ENCODE measurements around the gene GPC5. TPM values are rescaled to one million over a fixed set of nuclear protein-coding genes. Genes with fewer than 3 reads are reported as not detected.
A peak's percentile ranks its signal among the peaks of the same experiment; 100 is the strongest.

The GPC5 gene
- total and polyA plus RNA-seq, 3 experiments from 2014 or later = 0.08 to 0.39 (median 0.13) TPM

GRCh38 chr13:91804724-91805123 lies 406.3 kb downstream of the GPC5 start:
- no peaks in the 10 kb centered on the region for H3K27me3 Mint-ChIP-seq
- peak overlapping the region in 2 of 8 donors; percentile 23 to 79 for H3K27ac Mint-ChIP-seq
- no peaks in the 10 kb centered on the region for H3K4me1 ChIP-seq (ENCODE audit: insufficient read depth, low read length)
- peaks cover 0 to 4% (median 2%) of the 10 kb centered on the region in 5 donors for H3K9me3 Mint-ChIP-seq
- H3K36me3 ChIP-seq (ENCODE audit: insufficient read depth, low read length) = no peaks in the 10 kb centered on the region
- no peaks in the 10 kb centered on the region for H3K27me3 ChIP-seq (ENCODE audit: insufficient read depth, low read length, poor library complexity, severe bottlenecking)
- H3K27ac ChIP-seq (ENCODE audit: low read depth, low read length) = no peak overlapping the region
- DNase-seq = no peak
- H3K36me3 Mint-ChIP-seq = no peaks in the 10 kb centered on the region
- CTCF ChIA-PET = no interaction called here
- no peak overlapping the region for H3K4me3 ChIP-seq (ENCODE audit: low read length)
- H3K9me3 ChIP-seq (ENCODE audit: low read length) = no peaks in the 10 kb centered on the region
- POLR2A ChIA-PET = no interaction called here
- H3K4me3 Mint-ChIP-seq = no peak overlapping the region
- H3K4me1 Mint-ChIP-seq = no peaks in the 10 kb centered on the region

GRCh38 chr13:91805605-91806004 lies 407.2 kb downstream of the GPC5 start:
- ChIA-PET CTCF (interaction anchor here (0.7 kb wide), 1 partner anchor 1909 kb away, joined by 3 read pairs; no protein-coding TSS in a partner anchor), POLR2A (no interaction called here)
- Mint-ChIP-seq H3K36me3 (no peaks in the 10 kb centered on the region), H3K4me3 (no peak overlapping the region), H3K27me3 (no peaks in the 10 kb centered on the region), H3K27ac (no peak overlapping the region), H3K9me3 (peaks cover 0 to 3% (median 2%) of the 10 kb centered on the region in 5 donors), H3K4me1 (no peaks in the 10 kb centered on the region)
- Histone ChIP-seq H3K36me3 (ENCODE audit: insufficient read depth, low read length) (no peaks in the 10 kb centered on the region), H3K27ac (ENCODE audit: low read depth, low read length) (no peak overlapping the region), H3K4me3 (ENCODE audit: low read length) (no peak overlapping the region), H3K27me3 (ENCODE audit: insufficient read depth, low read length, poor library complexity, severe bottlenecking) (no peaks in the 10 kb centered on the region), H3K4me1 (ENCODE audit: insufficient read depth, low read length) (no peaks in the 10 kb centered on the region), H3K9me3 (ENCODE audit: low read length) (no peaks in the 10 kb centered on the region)
- DNase-seq = no peak

GRCh38 chr13:91809161-91809560 lies 410.7 kb downstream of the GPC5 start:
- H3K4me1 ChIP-seq (ENCODE audit: insufficient read depth, low read length) = no peaks in the 10 kb centered on the region
- H3K9me3 ChIP-seq (ENCODE audit: low read length) = no peaks in the 10 kb centered on the region
- DNase-seq = no peak
- H3K36me3 ChIP-seq (ENCODE audit: insufficient read depth, low read length) = no peaks in the 10 kb centered on the region
- no peak overlapping the region for H3K4me3 Mint-ChIP-seq
- H3K4me1 Mint-ChIP-seq = no peaks in the 10 kb centered on the region
- peaks cover 0 to 6% (median 2%) of the 10 kb centered on the region in 5 donors for H3K9me3 Mint-ChIP-seq
- H3K36me3 Mint-ChIP-seq = no peaks in the 10 kb centered on the region
- POLR2A ChIA-PET = no interaction called here
- H3K4me3 ChIP-seq (ENCODE audit: low read length) = no peak overlapping the region
- no peak overlapping the region for H3K27ac ChIP-seq (ENCODE audit: low read depth, low read length)
- H3K27ac Mint-ChIP-seq = no peak overlapping the region
- H3K27me3 ChIP-seq (ENCODE audit: insufficient read depth, low read length, poor library complexity, severe bottlenecking) = no peaks in the 10 kb centered on the region
- no peaks in the 10 kb centered on the region for H3K27me3 Mint-ChIP-seq
- CTCF ChIA-PET = no interaction called here

GRCh38 chr13:91813253-91813652 lies 414.8 kb downstream of the GPC5 start:
- Histone ChIP-seq H3K27ac (ENCODE audit: low read depth, low read length) (no peak overlapping the region), H3K4me3 (ENCODE audit: low read length) (no peak overlapping the region), H3K9me3 (ENCODE audit: low read length) (no peaks in the 10 kb centered on the region), H3K27me3 (ENCODE audit: insufficient read depth, low read length, poor library complexity, severe bottlenecking) (no peaks in the 10 kb centered on the region), H3K4me1 (ENCODE audit: insufficient read depth, low read length) (no peaks in the 10 kb centered on the region), H3K36me3 (ENCODE audit: insufficient read depth, low read length) (no peaks in the 10 kb centered on the region)
- Mint-ChIP-seq H3K27me3 (no peaks in the 10 kb centered on the region), H3K4me1 (no peaks in the 10 kb centered on the region), H3K9me3 (peaks cover 0 to 8% (median 4%) of the 10 kb centered on the region in 5 donors), H3K36me3 (no peaks in the 10 kb centered on the region), H3K27ac (no peak overlapping the region), H3K4me3 (peak overlapping the region in 1 of 7 donors; percentile 65)
- ChIA-PET CTCF (no interaction called here), POLR2A (no interaction called here)
- no peak for DNase-seq

- Mint-ChIP-seq H3K27me3 (peaks cover 0 to 1% of the 10 kb centered on the region in 2 donors), H3K4me1 (no peaks in the 10 kb centered on the region), H3K36me3 (no peaks in the 10 kb centered on the region), H3K27ac (no peak overlapping the region), H3K4me3 (no peak overlapping the region), H3K9me3 (peaks cover 0 to 10% (median 6%) of the 10 kb centered on the region in 5 donors)
- DNase-seq = no peak
- Histone ChIP-seq H3K4me1 (ENCODE audit: insufficient read depth, low read length) (no peaks in the 10 kb centered on the region), H3K36me3 (ENCODE audit: insufficient read depth, low read length) (no peaks in the 10 kb centered on the region), H3K4me3 (ENCODE audit: low read length) (no peak overlapping the region), H3K27ac (ENCODE audit: low read depth, low read length) (no peak overlapping the region), H3K9me3 (ENCODE audit: low read length) (no peaks in the 10 kb centered on the region), H3K27me3 (ENCODE audit: insufficient read depth, low read length, poor library complexity, severe bottlenecking) (no peaks in the 10 kb centered on the region)
- ChIA-PET CTCF (no interaction called here), POLR2A (no interaction called here)
Measured at GRCh38 chr13:91816263-91816807, 417.9 kb downstream of the GPC5 start.

- Mint-ChIP-seq H3K4me1 (no peaks in the 10 kb centered on the region), H3K27me3 (peaks cover 0 to 1% of the 10 kb centered on the region in 2 donors), H3K36me3 (no peaks in the 10 kb centered on the region), H3K9me3 (peaks cover 0 to 10% (median 6%) of the 10 kb centered on the region in 5 donors), H3K27ac (no peak overlapping the region), H3K4me3 (no peak overlapping the region)
- Histone ChIP-seq H3K4me3 (ENCODE audit: low read length) (no peak overlapping the region), H3K27me3 (ENCODE audit: insufficient read depth, low read length, poor library complexity, severe bottlenecking) (no peaks in the 10 kb centered on the region), H3K9me3 (ENCODE audit: low read length) (no peaks in the 10 kb centered on the region), H3K36me3 (ENCODE audit: insufficient read depth, low read length) (no peaks in the 10 kb centered on the region), H3K27ac (ENCODE audit: low read depth, low read length) (no peak overlapping the region), H3K4me1 (ENCODE audit: insufficient read depth, low read length) (no peaks in the 10 kb centered on the region)
- CTCF ChIA-PET = no interaction called here
- no peak for DNase-seq
- POLR2A ChIA-PET = no interaction called here
Measured at GRCh38 chr13:91817250-91817649, 418.8 kb downstream of the GPC5 start.

- H3K36me3 Mint-ChIP-seq = no peaks in the 10 kb centered on the region
- peaks cover 1 to 32% (median 10%) of the 10 kb centered on the region in 5 donors for H3K9me3 Mint-ChIP-seq
- H3K27me3 ChIP-seq (ENCODE audit: insufficient read depth, low read length, poor library complexity, severe bottlenecking) = no peaks in the 10 kb centered on the region
- H3K27ac ChIP-seq (ENCODE audit: low read depth, low read length) = no peak overlapping the region
- no peaks in the 10 kb centered on the region for H3K9me3 ChIP-seq (ENCODE audit: low read length)
- H3K4me1 Mint-ChIP-seq = no peaks in the 10 kb centered on the region
- no peak overlapping the region for H3K4me3 Mint-ChIP-seq
- H3K27me3 Mint-ChIP-seq = peaks cover 0 to 2% of the 10 kb centered on the region in 2 donors
- ChIA-PET CTCF (no interaction called here), POLR2A (no interaction called here)
- no peaks in the 10 kb centered on the region for H3K36me3 ChIP-seq (ENCODE audit: insufficient read depth, low read length)
- no peaks in the 10 kb centered on the region for H3K4me1 ChIP-seq (ENCODE audit: insufficient read depth, low read length)
- DNase-seq = no peak
- H3K4me3 ChIP-seq (ENCODE audit: low read length) = no peak overlapping the region
- no peak overlapping the region for H3K27ac Mint-ChIP-seq
Measured at GRCh38 chr13:91824416-91824815, 426.0 kb downstream of the GPC5 start.

- H3K4me3 Mint-ChIP-seq = no peak overlapping the region
Measured at GRCh38 chr13:91825516-91825915, 427.1 kb downstream of the GPC5 start.

More at GRCh38 chr13:91825516-91825915, 427.1 kb downstream of the GPC5 start:
- Mint-ChIP-seq H3K27me3 (peaks cover 0 to 4% of the 10 kb centered on the region in 2 donors), H3K27ac (no peak overlapping the region), H3K4me1 (no peaks in the 10 kb centered on the region), H3K36me3 (no peaks in the 10 kb centered on the region), H3K9me3 (peaks cover 5 to 34% (median 10%) of the 10 kb centered on the region in 5 donors)
- Histone ChIP-seq H3K4me1 (ENCODE audit: insufficient read depth, low read length) (no peaks in the 10 kb centered on the region), H3K4me3 (ENCODE audit: low read length) (no peak overlapping the region), H3K27ac (ENCODE audit: low read depth, low read length) (no peak overlapping the region), H3K27me3 (ENCODE audit: insufficient read depth, low read length, poor library complexity, severe bottlenecking) (no peaks in the 10 kb centered on the region), H3K36me3 (ENCODE audit: insufficient read depth, low read length) (no peaks in the 10 kb centered on the region), H3K9me3 (ENCODE audit: low read length) (no peaks in the 10 kb centered on the region)
- no peak for DNase-seq
- ChIA-PET POLR2A (no interaction called here), CTCF (no interaction called here)
